GM08714 (cell line): ENCODE results near the gene SIGLEC9.

ENCODE experiments used
- H3K4me3 ChIP-seq: fragments of 200-500 bp; sonication (Bioruptor generic); 2 replicates; pipeline ENCODE4 v1.5.1; 2014; ENCODE audit warnings: mild to moderate bottlenecking, low read length, inconsistent platforms
- ZNF274 ChIP-seq: IDR thresholded peaks from 2 replicates; pipeline ENCODE4 v1.6.1; 2012; ENCODE audit warnings: mild to moderate bottlenecking, low read depth, low read length

SIGLEC9 gene

GRCh38 chr19:51124729-51125128, at the start of gene SIGLEC9:
Gene SIGLEC9 (plus strand): TSS chr19:51124906. CDS start chr19:51124975, 69 bp downstream.
- TF ChIP-seq ZNF274 = no peak
- no peak within 1 kb of the TSS for H3K4me3 ChIP-seq

- no peak overlapping the region for H3K4me3 ChIP-seq
- TF ChIP-seq ZNF274 = no peak
Measured at GRCh38 chr19:51075998-51076397, 48.7 kb upstream of the SIGLEC9 start.

- TF ChIP-seq ZNF274 = no peak
- H3K4me3 ChIP-seq = no peak overlapping the region
Measured at GRCh38 chr19:51076631-51077213, 48.0 kb upstream of the SIGLEC9 start.

GRCh38 chr19:51078104-51078503, 46.6 kb upstream of the SIGLEC9 start:
- no peak for TF ChIP-seq ZNF274
- no peak overlapping the region for H3K4me3 ChIP-seq

GRCh38 chr19:51078731-51079130, 46.0 kb upstream of the SIGLEC9 start:
- no peak overlapping the region for H3K4me3 ChIP-seq
- no peak for TF ChIP-seq ZNF274

GRCh38 chr19:51079481-51080110, 45.1 kb upstream of the SIGLEC9 start:
- H3K4me3 ChIP-seq = no peak overlapping the region
- TF ChIP-seq ZNF274 = no peak

GRCh38 chr19:51081476-51081875, 43.2 kb upstream of the SIGLEC9 start:
- TF ChIP-seq ZNF274 = no peak
- H3K4me3 ChIP-seq = no peak overlapping the region

- TF ChIP-seq ZNF274 = no peak
- H3K4me3 ChIP-seq = no peak within 1 kb of the TSS
Measured at GRCh38 chr19:51082611-51083010, 42.1 kb upstream of the SIGLEC9 start, which contains the start of gene KLK14. Gene KLK14 (minus strand): TSS chr19:51082887. CDS start chr19:51082614, 273 bp downstream.

GRCh38 chr19:51083181-51083580, 41.5 kb upstream of the SIGLEC9 start:
- TF ChIP-seq ZNF274 = no peak
- no peak overlapping the region for H3K4me3 ChIP-seq

- no peak for TF ChIP-seq ZNF274
- no peak overlapping the region for H3K4me3 ChIP-seq
Measured at GRCh38 chr19:51083783-51084182, 40.9 kb upstream of the SIGLEC9 start.

- TF ChIP-seq ZNF274 = no peak
- no peak overlapping the region for H3K4me3 ChIP-seq
Measured at GRCh38 chr19:51084505-51084904, 40.2 kb upstream of the SIGLEC9 start.

GRCh38 chr19:51086153-51086850, 38.4 kb upstream of the SIGLEC9 start:
- TF ChIP-seq ZNF274 = no peak

GRCh38 chr19:51089786-51090185, 34.9 kb upstream of the SIGLEC9 start:
- TF ChIP-seq ZNF274 = no peak
- H3K4me3 ChIP-seq = no peak overlapping the region

More at GRCh38 chr19:51086153-51086850, 38.4 kb upstream of the SIGLEC9 start:
- H3K4me3 ChIP-seq = no peak overlapping the region

GRCh38 chr19:51090471-51090870, 34.2 kb upstream of the SIGLEC9 start:
- no peak overlapping the region for H3K4me3 ChIP-seq
- TF ChIP-seq ZNF274 = no peak

GRCh38 chr19:51091126-51091525, 33.6 kb upstream of the SIGLEC9 start:
- TF ChIP-seq ZNF274 = no peak
- no peak overlapping the region for H3K4me3 ChIP-seq
